Activated effector memory CD4-positive, alpha-beta T cell treated with anti-CD3 and anti-CD28 coated beads, Interleukin-2, amount 50 U/mL, for 16 hours (primary cell): Measurements from ENCODE around the gene SLC13A5.
A peak's percentile ranks its signal among the peaks of the same experiment; 100 is the strongest.
"Not testable (repeated sequence)": the region's sequence is repeated elsewhere in the genome, so short reads cannot be mapped to it uniquely, and the experiment has no call there.

Source experiments
- DNase-seq: peaks from one replicate; pipeline ENCODE4 v3.0.0-alpha.2; 2020

The SLC13A5 gene

GRCh38 chr17:6658411-6658810 lies 54.8 kb downstream of the SLC13A5 start:
- not testable (repeated sequence) for DNase-seq

DNA sequence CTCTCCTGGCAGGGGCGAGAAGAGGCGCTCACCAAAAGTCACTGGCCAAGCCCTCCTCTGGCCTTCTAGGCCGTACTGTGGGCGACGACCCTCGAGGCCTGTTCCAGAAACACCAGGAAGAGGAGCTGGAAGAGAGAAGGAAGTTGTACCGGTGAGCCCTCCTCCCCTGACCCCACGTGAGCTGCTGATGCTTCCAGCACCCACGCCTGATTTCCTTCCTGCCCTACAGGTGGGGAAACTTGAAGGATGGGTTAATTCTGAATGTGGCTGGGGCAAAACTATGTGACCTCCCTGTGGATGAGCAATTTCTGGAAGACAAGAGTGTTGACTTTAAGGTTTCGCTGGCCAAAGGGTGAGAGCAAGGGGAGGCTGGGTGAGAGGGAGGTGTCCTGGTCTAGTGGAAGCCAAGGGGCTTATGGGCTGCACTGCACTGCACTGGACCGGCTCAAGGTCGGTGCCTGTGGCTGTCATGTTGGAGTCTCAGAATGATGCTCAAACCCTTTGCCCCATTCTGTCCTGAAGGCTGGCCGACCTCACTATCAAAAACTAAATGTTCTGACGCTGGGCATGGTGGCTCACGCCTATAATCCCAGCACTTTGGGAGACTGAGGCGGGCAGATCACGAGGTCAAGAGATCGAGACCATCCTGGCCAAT lies 55.4 kb downstream of the SLC13A5 start:
- DNase-seq, result no peak

GRCh38 chr17:6656797-6657632 lies 56.2 kb downstream of the SLC13A5 start:
- peak; percentile 85 for DNase-seq

GRCh38 chr17:6655732-6656361 lies 57.3 kb downstream of the SLC13A5 start:
- not testable (repeated sequence) for DNase-seq

DNA sequence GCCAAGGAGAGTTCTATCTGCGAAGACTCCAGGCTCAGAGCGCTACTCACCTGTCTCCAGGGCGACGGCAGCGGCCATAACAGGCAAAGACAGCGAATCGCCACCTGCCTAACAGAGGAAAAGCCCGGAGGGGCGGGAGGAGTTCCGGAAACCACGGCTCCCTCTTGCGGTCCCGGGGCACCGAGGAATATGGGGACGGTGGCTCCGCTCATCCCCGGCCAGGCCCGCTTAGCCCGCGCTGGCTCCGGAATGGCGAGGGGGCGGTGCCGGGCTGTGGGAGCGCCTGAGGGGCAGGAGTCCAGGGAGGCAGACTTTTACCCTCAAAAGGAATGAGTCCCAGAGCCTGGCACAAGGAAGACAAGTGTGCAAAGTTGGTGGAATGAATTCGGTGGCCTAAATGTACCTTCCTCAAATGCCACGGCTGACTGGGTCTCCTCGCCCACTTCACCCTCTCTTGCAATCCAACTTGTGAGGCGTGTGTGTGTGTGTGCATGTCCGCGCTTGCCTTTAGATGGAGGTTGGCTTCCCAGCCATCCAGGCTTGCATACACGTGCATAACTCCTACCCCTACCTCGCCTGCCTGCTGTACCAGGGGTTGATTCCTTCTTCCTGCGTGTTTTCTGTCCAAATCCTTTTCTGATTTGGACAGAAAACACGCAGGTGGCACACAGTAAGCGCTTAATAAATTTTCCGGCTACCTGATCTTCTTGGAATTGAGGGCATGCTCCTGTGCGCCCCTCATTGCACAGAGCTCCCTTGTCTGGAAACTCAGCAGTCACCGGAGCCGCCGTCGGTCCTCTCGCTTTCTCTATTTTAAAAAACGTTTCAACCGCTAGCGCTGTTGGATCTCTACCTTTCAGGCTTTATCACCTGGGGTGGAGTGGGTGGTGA lies 58.1 kb downstream of the SLC13A5 start:
- DNase-seq, result no peak

- peak; percentile 73 for DNase-seq
Measured at GRCh38 chr17:6651919-6652452, 61.2 kb downstream of the SLC13A5 start.

DNA sequence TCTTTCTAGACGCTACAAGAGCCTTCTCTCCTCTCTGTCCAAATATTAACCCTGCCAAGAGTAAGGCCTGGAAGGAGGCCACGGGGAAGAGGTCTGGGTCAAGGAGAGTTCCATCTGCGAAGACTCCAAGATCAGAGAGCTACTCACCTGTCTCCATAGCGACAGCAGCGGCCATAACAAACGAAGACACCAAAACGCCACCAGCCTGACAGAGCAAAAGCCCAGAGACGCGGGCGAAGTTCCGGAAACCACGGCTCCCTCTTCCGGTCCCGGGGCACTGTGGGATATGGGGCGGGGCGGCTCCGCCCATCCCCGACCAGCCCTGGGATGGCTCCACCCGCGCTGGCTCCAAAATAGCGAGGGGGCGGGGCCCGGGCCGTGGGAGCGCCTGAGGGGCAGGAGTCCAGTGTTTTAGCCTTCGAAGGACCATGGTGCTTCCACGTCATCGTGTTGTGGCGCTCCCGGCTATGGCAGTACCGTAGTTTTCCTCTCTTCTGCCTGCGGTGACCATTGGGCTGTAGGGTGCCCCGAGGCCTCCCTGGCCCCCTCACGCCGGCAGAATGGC lies 61.7 kb downstream of the SLC13A5 start, which contains the start of the genes C17orf100 and MED31:
Gene C17orf100, plus strand, starts transcription at position 409 of the 565 bp plus-strand sequence. Its CDS starts 152 bp downstream, at position 561.
Gene MED31, minus strand, starts transcription at position 252 of the 565 bp plus-strand sequence. Its CDS starts 77 bp downstream, at position 175.
- peak; percentile 98 for DNase-seq

- DNase-seq, result no peak
Measured at GRCh38 chr17:6648181-6648580, 65.0 kb downstream of the SLC13A5 start.

- no peak for DNase-seq
Measured at GRCh38 chr17:6643451-6644125, 69.6 kb downstream of the SLC13A5 start.

DNA sequence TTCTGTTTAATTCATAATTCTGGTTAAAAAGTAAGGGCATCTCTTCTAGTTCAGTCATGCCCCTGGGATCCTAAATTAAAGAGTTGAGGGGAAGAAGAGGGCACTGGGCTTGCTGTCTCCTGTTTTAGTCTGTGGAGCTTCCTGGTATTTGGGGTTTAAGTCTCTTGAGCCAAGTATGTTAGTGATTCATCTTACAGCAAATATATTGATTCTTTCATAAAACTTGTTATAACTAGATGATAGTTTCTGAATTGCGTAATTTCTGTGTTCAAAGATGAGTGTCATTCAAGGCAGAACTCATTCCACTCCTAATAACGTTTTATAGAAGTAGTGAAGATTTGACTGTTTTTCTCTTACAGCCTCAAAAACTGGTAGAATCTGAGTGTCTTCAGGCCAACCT lies 70.6 kb downstream of the SLC13A5 start:
- DNase-seq, result no peak

DNA sequence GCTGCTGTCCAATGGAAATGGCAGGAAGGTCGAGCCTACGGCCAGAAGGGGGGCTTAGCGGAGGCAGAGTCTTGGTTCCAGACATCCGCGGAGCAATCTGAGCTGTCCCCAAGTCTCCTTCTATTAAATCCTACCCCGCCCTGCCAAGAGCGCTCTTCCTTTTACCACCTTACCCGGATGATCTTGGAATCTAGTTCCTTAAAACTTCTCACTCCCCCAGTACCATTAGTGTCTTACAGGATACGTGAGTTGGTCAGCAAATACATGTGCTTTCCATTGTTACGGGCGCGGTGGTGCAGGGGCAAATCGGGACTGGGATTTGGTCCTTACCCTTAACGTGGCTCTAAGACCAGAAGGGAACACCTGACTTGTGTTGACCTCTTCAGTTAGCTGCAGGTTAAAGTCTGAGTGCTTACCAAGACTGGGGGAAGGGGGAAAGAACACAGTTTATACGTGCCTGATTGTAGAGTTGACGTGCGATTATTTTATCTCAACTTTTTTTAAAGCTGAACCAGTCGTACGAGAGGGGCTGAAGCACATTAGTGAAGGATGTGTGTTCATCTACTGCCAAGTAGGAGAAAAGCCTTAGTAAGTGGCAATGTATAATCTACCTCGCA lies 71.8 kb downstream of the SLC13A5 start:
- no peak for DNase-seq

GRCh38 chr17:6640536-6641246 lies 72.5 kb downstream of the SLC13A5 start, which contains the start of the genes KIAA0753 and TXNDC17:
TSS of gene KIAA0753 (minus strand) at chr17:6640711. CDS start at chr17:6635103, 5,608 bp downstream.
TSS of gene TXNDC17 (plus strand) at chr17:6641060. CDS start at chr17:6641083, 23 bp downstream.
- peak; percentile 96 for DNase-seq

GRCh38 chr17:6639586-6640535 lies 73.3 kb downstream of the SLC13A5 start:
- DNase-seq, result peak; percentile 79

DNA sequence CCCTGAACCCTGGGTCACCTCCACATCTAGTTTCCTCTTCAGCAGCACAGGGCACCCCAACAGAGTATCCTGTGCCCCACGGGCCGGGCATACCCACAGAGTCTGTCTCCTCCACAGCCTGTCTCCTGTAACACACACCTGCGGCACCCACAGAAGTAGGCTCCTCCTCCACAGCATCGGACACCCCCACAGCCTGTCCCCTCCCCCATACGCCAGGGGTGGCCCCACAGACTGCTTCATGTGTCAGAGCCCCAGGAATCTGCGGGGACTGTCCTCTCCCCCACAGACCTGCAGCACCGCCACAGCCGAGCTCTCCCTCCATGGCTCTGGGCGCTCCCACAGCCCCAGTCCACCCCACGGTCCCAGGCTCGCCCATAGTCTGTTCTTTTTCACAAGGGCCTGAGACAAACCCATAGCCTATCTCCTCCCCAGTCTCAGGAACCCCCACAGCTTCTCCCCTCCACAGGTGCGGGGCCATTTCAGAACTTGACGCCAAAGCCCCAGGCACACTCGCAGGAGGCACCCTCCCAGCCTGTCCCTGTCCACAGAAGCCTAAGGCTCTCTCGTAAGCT lies 74.1 kb downstream of the SLC13A5 start:
- no peak for DNase-seq

DNA sequence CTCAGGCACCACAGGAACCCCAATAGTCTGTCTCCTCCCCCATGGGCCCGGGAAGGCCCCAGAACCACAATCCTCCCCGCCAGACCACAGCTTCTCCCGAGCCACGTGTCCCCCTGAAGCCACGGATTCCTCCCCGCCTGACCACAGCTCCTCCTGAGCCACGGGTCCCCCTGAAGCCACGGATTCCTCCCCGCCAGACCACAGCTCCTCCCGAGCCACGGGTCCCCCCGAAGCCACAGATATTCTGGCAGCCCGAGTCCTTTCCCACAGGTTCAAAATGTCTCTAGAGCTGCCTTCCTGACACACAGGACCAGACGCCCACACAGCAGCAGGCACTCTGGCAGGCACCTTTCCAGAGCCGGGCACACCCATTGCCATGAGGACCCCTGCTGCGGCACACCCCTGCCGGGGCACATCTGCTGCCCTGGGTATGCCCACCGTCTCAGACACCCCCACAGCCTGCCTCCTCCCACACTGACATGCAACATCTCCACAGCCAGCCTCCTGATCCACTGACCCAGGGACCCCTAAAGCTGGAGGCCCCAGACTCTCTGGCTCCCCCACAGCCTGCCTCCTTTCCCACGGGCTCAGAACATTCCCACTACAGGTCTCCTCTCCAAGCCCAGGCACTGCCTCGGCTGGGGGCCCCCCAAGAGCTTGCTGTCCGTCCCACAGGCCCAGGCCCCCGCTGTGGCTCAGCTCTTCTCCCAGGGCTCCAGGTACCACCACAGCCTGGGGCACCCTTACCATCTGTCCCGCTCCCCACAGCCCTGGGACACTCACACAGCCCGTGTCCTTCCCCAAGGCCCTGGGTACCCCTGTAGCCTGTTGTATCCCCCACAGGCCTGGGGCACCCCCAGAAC lies 74.9 kb downstream of the SLC13A5 start:
- DNase-seq, result no peak

GRCh38 chr17:6637458-6637840 lies 75.7 kb downstream of the SLC13A5 start:
- no peak for DNase-seq
